GM23338 (cell line): ENCODE measurements around the gene SDE2.
"Not testable (repeated sequence)": the region's sequence is repeated elsewhere in the genome, so short reads cannot be mapped to it uniquely, and the experiment has no call there.

Experiments used
- CREB1 ChIP-seq: fragments of 250-450 bp; sonication (Bioruptor Pico); IDR thresholded peaks from 2 replicates; pipeline ENCODE4 v1.5.0; 2020; ENCODE audit warnings: low read depth, mild to moderate bottlenecking, moderate library complexity
- CTCF ChIP-seq, 2 experiments: fragments of 200-600 bp in 1 of 2; sonication (generic) in 1 of 2; conservative IDR thresholded peaks; 2 replicates each; pipeline versions ENCODE4 v1.5.1 to v1.6.1; 2016 to 2017; ENCODE audit warnings: antibody characterized with exemption in 2 of 2, low read depth in 2 of 2, mild to moderate bottlenecking in 2 of 2, moderate library complexity in 1 of 2
- ETS1 ChIP-seq: IDR thresholded peaks from 2 replicates; pipeline ENCODE4 v1.6.1; 2016; ENCODE audit warnings: antibody characterized with exemption
- EZH2 ChIP-seq: fragments of 200-600 bp; sonication (generic); IDR thresholded peaks from one replicate; pipeline ENCODE4 v1.8.0; 2017; ENCODE audit warnings: antibody characterized with exemption, mild to moderate bottlenecking, low read depth; ENCODE audit not compliant: unreplicated experiment
- JUNB ChIP-seq: IDR thresholded peaks from one replicate; pipeline ENCODE4 v1.6.1; 2016; ENCODE audit warnings: antibody characterized with exemption; ENCODE audit not compliant: unreplicated experiment
- POLR2AphosphoS5 ChIP-seq: IDR thresholded peaks from 2 replicates; pipeline ENCODE4 v1.6.1; 2016; ENCODE audit warnings: antibody characterized with exemption, low read depth
- REST ChIP-seq: IDR thresholded peaks from one replicate; pipeline ENCODE4 v1.6.1; 2018; ENCODE audit warnings: antibody characterized with exemption; ENCODE audit not compliant: unreplicated experiment
- STAT1 ChIP-seq: IDR thresholded peaks from one replicate; pipeline ENCODE4 v1.6.1; 2016; ENCODE audit warnings: antibody characterized with exemption; ENCODE audit not compliant: unreplicated experiment
- ZNF331 ChIP-seq: fragments of 250-450 bp; sonication (Bioruptor Pico); IDR thresholded peaks from 2 replicates; pipeline ENCODE4 v1.5.0; 2020; ENCODE audit warnings: low read depth, mild to moderate bottlenecking, moderate library complexity
- TF ChIP-seq, protein P1 (sequence below): fragments of 250-450 bp; sonication (Bioruptor Pico); IDR thresholded peaks from 2 replicates; pipeline ENCODE4 v1.5.0; 2020; ENCODE audit warnings: mild to moderate bottlenecking, moderate library complexity

GRCh38 chr1:226007126-226007892 lies 8.2 kb upstream of the SDE2 start:
- not testable (repeated sequence) for TF ChIP-seq EZH2; CTCF (conservative IDR thresholded peaks at IDR 0.05; ENCODE audit: low read depth in 2 of 2); ETS1; POLR2AphosphoS5; CREB1 (CRISPR knock-in tag); REST; JUNB; ZNF331; STAT1
- TF ChIP-seq, protein P1, sequence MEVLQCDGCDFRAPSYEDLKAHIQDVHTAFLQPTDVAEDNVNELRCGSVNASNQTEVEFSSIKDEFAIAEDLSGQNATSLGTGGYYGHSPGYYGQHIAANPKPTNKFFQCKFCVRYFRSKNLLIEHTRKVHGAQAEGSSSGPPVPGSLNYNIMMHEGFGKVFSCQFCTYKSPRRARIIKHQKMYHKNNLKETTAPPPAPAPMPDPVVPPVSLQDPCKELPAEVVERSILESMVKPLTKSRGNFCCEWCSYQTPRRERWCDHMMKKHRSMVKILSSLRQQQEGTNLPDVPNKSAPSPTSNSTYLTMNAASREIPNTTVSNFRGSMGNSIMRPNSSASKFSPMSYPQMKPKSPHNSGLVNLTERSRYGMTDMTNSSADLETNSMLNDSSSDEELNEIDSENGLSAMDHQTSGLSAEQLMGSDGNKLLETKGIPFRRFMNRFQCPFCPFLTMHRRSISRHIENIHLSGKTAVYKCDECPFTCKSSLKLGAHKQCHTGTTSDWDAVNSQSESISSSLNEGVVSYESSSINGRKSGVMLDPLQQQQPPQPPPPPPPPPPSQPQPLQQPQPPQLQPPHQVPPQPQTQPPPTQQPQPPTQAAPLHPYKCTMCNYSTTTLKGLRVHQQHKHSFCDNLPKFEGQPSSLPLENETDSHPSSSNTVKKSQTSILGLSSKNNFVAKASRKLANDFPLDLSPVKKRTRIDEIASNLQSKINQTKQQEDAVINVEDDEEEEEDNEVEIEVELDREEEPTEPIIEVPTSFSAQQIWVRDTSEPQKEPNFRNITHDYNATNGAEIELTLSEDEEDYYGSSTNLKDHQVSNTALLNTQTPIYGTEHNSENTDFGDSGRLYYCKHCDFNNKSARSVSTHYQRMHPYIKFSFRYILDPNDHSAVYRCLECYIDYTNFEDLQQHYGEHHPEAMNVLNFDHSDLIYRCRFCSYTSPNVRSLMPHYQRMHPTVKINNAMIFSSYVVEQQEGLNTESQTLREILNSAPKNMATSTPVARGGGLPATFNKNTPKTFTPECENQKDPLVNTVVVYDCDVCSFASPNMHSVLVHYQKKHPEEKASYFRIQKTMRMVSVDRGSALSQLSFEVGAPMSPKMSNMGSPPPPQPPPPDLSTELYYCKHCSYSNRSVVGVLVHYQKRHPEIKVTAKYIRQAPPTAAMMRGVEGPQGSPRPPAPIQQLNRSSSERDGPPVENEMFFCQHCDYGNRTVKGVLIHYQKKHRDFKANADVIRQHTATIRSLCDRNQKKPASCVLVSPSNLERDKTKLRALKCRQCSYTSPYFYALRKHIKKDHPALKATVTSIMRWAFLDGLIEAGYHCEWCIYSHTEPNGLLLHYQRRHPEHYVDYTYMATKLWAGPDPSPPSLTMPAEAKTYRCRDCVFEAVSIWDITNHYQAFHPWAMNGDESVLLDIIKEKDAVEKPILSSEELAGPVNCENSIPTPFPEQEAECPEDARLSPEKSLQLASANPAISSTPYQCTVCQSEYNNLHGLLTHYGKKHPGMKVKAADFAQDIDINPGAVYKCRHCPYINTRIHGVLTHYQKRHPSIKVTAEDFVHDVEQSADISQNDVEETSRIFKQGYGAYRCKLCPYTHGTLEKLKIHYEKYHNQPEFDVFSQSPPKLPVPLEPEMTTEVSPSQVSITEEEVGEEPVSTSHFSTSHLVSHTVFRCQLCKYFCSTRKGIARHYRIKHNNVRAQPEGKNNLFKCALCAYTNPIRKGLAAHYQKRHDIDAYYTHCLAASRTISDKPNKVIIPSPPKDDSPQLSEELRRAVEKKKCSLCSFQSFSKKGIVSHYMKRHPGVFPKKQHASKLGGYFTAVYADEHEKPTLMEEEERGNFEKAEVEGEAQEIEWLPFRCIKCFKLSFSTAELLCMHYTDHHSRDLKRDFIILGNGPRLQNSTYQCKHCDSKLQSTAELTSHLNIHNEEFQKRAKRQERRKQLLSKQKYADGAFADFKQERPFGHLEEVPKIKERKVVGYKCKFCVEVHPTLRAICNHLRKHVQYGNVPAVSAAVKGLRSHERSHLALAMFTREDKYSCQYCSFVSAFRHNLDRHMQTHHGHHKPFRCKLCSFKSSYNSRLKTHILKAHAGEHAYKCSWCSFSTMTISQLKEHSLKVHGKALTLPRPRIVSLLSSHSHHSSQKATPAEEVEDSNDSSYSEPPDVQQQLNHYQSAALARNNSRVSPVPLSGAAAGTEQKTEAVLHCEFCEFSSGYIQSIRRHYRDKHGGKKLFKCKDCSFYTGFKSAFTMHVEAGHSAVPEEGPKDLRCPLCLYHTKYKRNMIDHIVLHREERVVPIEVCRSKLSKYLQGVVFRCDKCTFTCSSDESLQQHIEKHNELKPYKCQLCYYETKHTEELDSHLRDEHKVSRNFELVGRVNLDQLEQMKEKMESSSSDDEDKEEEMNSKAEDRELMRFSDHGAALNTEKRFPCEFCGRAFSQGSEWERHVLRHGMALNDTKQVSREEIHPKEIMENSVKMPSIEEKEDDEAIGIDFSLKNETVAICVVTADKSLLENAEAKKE (CRISPR knock-in tag) = not testable (repeated sequence)
